Spinal cord (tissue), 10 donors: ENCODE results near the gene LETMD1. TPM values are rescaled to one million over a fixed set of nuclear protein-coding genes. Genes with fewer than 3 reads are reported as not detected.
A peak's percentile ranks its signal among the peaks of the same experiment; 100 is the strongest.

Experiments used
- DNase-seq, 6 donors: peaks; one replicate each; pipeline versions ENCODE4 v3.0.0 to v3.0.0-alpha.2; 2013 to 2015; ENCODE audit warnings: low spot score in 6 of 6, low read depth in 4 of 6
- H3K27ac ChIP-seq: one replicate; pipeline ENCODE4 v1.5.1; 2013; ENCODE audit warnings: low read depth, low read length, control low read depth
- H3K27me3 ChIP-seq: one replicate; pipeline ENCODE4 v1.6.1; 2013; ENCODE audit warnings: low read length; ENCODE audit not compliant: control insufficient read depth, insufficient read depth
- H3K36me3 ChIP-seq: one replicate; pipeline ENCODE4 v1.6.1; 2013; ENCODE audit warnings: low read length; ENCODE audit not compliant: control insufficient read depth, insufficient read depth
- H3K4me1 ChIP-seq: one replicate; pipeline ENCODE4 v1.6.1; 2013; ENCODE audit warnings: low read length; ENCODE audit not compliant: control insufficient read depth, insufficient read depth
- H3K4me3 ChIP-seq: one replicate; pipeline ENCODE4 v1.5.1; 2013; ENCODE audit warnings: low read depth, low read length, control low read depth
- H3K9me3 ChIP-seq: one replicate; pipeline ENCODE4 v1.6.1; 2013; ENCODE audit warnings: low read length; ENCODE audit not compliant: control insufficient read depth, insufficient read depth
- WGBS: methylation state at CpG from one replicate; pipeline ENCODE4 v1.1.5; 2013; ENCODE audit warnings: missing lambda C conversion rate; ENCODE audit not compliant: insufficient coverage; 5-methylcytosine and 5-hydroxymethylcytosine counted together
- polyA plus RNA-seq, 2 donors: library from polyadenylated mRNA; unstranded; fragments of 120-200 nt; gene quantifications; one replicate each; pipeline ENCODE4 v1.2.1, GENCODE V29; 2013; ENCODE audit not compliant: insufficient read length in 2 of 2
- total RNA-seq, 2 donors: library from RNA; depleted of rRNA in 1 of 2; stranded (reverse); fragments of 120-200 nt in 1 of 2; fragments of >200 nt in 1 of 2; gene quantifications; one replicate each; pipeline versions ENCODE4 v1.2.3 to v1.2.4, GENCODE V29; 2013 to 2014
- donor health status: healthy.

LETMD1 gene
- total and polyA plus RNA-seq, 4 donors = 66.5 to 105 (median 74.0) TPM

DNA sequence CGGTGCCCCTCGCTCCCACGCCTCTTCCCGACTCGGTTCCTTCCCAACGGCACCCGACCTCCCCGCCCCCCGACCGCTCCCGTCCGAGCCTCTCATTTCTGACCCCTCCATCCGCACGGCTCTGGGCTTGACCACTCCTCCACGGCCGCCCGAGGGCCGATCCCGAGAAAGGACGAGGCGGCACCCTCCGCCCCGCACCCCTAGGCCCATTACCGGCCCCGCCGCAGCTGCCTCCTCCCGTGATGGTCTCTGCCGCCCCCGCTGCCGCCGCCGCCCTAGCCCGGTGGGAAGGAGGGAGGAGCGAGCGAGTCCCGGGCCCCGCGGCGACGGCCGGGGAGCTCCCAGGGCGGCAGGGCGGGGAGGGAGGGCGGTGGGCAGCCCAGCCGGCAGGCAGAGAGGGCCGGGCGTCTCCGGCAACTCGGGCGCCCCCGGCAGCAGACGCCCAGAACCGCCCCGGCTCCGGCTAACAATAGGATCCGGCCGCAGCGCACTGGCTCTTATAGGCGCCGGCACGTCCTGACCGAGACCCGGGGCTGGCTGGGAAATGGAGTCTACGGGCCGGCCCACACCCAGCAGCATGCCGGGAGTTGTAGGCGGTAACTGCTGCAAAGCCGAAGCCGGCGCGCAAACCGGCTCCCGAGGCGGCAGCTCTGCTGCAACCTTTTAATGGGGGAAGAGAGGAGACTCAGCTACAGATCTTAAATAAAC lies 35.2 kb downstream of the LETMD1 start, which contains the start of gene CSRNP2:
CSRNP2 (minus strand) TSS at position 471 of the 708 bp plus-strand sequence. CDS start 7,035 bp downstream, outside the sequence.
- Histone ChIP-seq H3K36me3 (peaks cover 5% of the 10 kb centered on the region), H3K27ac (peak within 1 kb of the TSS; percentile 97), H3K9me3 (no peaks in the 10 kb centered on the region), H3K4me3 (peak within 1 kb of the TSS; percentile 95), H3K4me1 (peaks cover 5% of the 10 kb centered on the region), H3K27me3 (no peaks in the 10 kb centered on the region)
- DNase-seq = peak; percentile 77 to 98 (median 90)
- under 1% methylated on average over 66 of the region's 74 CpGs for WGBS

DNA sequence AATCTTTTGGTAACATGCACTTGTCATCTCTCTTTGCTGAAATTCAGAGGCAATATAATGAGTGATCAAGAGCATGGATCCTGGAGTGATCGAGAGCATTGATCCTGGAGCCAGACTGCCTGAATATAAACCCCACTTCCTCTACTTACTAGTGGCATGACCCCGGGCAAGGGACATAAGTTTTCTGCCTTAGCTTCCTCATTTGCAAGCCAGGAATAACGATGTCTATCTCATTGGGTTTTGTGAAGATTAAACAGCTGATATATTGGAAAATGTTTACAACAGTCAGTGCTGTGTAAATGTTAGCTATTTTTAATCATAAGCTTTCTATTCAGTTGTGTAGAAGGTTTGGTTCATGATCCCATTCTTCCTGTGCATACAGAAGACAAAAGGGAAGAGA lies 37.6 kb downstream of the LETMD1 start:
- H3K9me3 ChIP-seq = no peaks in the 10 kb centered on the region
- peaks cover 10% of the 10 kb centered on the region for H3K36me3 ChIP-seq
- H3K4me3 ChIP-seq = no peak overlapping the region
- peaks cover 5% of the 10 kb centered on the region for H3K4me1 ChIP-seq
- H3K27me3 ChIP-seq = no peaks in the 10 kb centered on the region
- H3K27ac ChIP-seq = no peak overlapping the region
- no peak for DNase-seq
- WGBS = 80% methylated on average over 1 of the region's 3 CpGs

DNA sequence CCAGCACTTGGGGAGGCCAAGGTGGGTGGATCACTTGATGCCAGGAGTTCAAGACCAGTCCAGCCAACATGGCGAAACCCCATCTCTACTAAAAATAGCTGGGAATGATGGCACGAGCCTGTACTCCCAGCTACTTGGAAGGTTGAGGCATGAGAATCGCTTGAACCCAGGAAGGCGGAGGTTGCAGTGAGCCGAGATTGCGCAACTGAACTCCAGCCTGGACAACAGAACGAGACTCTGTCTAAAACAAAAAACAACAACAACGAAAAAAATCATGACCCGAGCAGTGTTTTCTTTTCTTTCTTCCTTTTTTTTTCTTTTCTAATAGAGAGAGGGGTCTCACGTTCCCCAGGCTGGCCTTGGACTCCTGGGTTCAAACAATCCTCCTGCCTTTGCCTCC lies 38.8 kb downstream of the LETMD1 start:
- Histone ChIP-seq H3K4me3 (no peak overlapping the region), H3K27ac (no peak overlapping the region), H3K9me3 (no peaks in the 10 kb centered on the region), H3K36me3 (peaks cover 19% of the 10 kb centered on the region), H3K27me3 (no peaks in the 10 kb centered on the region), H3K4me1 (peaks cover 5% of the 10 kb centered on the region)
- WGBS = no CpG with 5 or more reads among the region's 10 CpGs
- DNase-seq = no peak

- no CpG with 5 or more reads among the region's 3 CpGs for WGBS
- H3K4me3 ChIP-seq = no peak overlapping the region
- no peaks in the 10 kb centered on the region for H3K27me3 ChIP-seq
- H3K36me3 ChIP-seq = peaks cover 27% of the 10 kb centered on the region
- no peak for DNase-seq
- no peaks in the 10 kb centered on the region for H3K9me3 ChIP-seq
- no peak overlapping the region for H3K27ac ChIP-seq
- H3K4me1 ChIP-seq = peaks cover 5% of the 10 kb centered on the region
Observed at GRCh38 chr12:51087818-51088217, 39.7 kb downstream of the LETMD1 start.

DNA sequence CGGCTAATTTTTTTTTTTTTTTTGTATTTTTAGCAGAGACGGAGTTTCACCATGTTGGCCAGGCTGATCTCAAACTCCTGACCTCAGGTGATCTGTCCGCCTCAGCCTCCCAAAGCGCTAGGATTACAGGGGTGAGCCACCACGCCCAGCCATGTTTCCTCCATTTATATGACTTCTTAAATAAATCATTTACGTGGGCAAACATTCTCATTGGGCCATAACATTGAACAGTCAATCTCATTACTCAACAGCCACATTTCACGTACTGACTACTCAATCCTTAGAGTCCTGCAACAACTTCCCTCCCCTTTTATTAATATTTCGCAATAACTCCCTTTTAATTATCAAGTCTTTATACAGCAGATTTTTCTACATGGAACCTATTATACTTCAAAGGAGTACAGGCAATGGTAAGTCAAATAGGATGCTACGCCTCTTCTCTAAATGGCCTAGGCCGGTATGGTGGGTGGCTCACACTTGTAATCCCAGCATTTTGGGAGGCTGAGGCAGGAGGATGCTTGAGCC lies 42.6 kb downstream of the LETMD1 start:
- WGBS = 98% methylated on average over 6 of the region's 10 CpGs
- no peaks in the 10 kb centered on the region for H3K9me3 ChIP-seq
- no peak overlapping the region for H3K27ac ChIP-seq
- H3K27me3 ChIP-seq = no peaks in the 10 kb centered on the region
- no peak overlapping the region for H3K4me3 ChIP-seq
- peaks cover 40% of the 10 kb centered on the region for H3K36me3 ChIP-seq
- no peak for DNase-seq
- no peaks in the 10 kb centered on the region for H3K4me1 ChIP-seq

DNA sequence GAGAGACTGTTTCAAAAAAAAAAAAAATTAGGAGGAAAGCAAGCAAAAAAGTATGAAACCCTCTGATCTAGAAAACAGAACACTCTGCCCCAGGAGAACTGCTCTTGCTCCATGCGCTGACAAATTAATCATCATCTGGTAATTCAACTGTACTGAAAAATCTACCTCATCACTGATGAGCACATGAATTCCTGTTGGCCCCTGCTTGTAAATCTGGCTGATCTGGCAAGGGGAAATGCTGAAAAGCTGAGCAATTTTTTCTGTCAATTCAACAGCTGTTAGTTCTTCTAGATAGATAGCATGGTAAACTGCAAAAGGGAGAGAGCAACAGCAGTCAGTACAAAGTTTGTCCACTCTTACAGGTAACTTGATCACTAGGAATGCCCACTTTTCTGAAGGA lies 50.5 kb downstream of the LETMD1 start:
- no peak for DNase-seq
- H3K4me1 ChIP-seq = no peaks in the 10 kb centered on the region
- H3K4me3 ChIP-seq = no peak overlapping the region
- no CpG with 5 or more reads among the region's 1 CpG for WGBS
- no peaks in the 10 kb centered on the region for H3K27me3 ChIP-seq
- no peaks in the 10 kb centered on the region for H3K9me3 ChIP-seq
- no peak overlapping the region for H3K27ac ChIP-seq
- H3K36me3 ChIP-seq = peaks cover 46% of the 10 kb centered on the region

GRCh38 chr12:51103977-51104376 lies 55.9 kb downstream of the LETMD1 start:
- H3K27me3 ChIP-seq = no peaks in the 10 kb centered on the region
- no peaks in the 10 kb centered on the region for H3K4me1 ChIP-seq
- no peak for DNase-seq
- peaks cover 35% of the 10 kb centered on the region for H3K36me3 ChIP-seq
- no peak overlapping the region for H3K4me3 ChIP-seq
- no peaks in the 10 kb centered on the region for H3K9me3 ChIP-seq
- H3K27ac ChIP-seq = no peak overlapping the region

DNA sequence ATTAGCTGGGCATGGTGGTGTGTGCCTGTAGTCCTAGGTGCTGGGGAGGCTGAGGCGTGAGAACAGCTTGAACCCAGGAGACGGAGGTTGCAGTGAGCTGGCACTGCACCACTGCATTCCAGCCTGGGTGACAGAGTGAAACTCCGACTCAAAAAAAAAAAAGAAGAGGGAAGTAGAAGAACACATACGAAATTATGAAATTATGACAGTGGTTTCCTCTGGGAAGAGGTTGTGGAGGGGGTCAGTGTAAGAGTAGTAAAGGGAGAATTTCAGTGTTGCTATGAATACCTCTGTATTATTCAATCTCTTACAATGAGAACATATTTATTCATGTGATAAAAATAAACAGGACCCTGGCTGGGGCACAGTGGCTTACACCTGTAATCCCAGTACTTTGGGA lies 60.0 kb downstream of the LETMD1 start:
- H3K27ac ChIP-seq = no peak overlapping the region
- no peak overlapping the region for H3K4me3 ChIP-seq
- H3K9me3 ChIP-seq = no peaks in the 10 kb centered on the region
- peaks cover 33% of the 10 kb centered on the region for H3K36me3 ChIP-seq
- no peak for DNase-seq
- WGBS = 100% methylated on average over 3 of the region's 4 CpGs
- H3K4me1 ChIP-seq = no peaks in the 10 kb centered on the region
- H3K27me3 ChIP-seq = no peaks in the 10 kb centered on the region
